ENCODE results near the gene SMG6. TPM values are rescaled to one million over a fixed set of nuclear protein-coding genes. Genes with fewer than 3 reads are reported as not detected.

The SMG6 gene
- total RNA-seq, 1 donor from 2014 or later = 36.7 TPM

DNA sequence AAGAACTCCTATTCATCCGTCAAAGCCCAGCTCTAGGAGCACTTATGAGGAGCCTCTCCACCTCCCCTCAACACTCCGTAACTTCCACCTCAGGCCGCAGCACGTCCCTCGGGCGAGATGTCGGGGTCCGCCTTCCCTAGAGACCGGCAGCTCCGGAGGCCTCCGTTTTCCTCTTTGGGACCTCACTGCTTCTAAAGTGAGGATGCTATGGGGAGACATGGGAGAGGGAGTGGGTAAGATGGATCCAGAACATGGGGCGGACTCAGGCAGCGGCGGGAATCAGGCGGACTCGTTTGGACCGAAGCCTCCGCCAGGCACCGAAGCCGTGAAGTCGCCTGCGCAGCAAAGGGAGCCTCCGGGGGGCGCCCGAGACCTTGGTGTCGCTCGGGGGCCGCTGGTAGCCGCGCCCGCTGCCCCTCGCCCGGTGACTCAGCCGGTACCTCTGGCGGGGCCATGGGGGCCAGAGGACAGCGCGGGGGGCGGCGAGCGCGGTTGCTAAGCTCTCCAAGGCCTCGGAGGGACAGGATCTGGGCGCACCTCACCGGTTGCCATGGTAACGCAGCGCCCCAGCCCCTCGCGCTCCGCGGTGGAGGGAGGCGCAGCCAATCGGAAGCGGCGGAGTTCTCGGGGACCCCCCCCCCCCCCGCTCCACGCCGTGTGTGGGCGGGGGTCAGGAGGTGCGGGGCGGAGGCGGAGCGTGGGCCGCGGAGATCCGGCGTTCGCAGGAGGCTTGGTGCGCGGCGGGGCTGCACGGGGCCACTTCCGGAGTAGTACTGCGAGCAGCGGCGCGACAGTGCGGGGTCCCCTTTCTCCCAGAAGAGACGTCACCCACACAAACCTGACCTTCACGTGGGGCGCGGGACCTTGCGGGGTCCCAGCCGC lies 250.0 kb downstream of the SMG6 start:
- TF ChIP-seq, protein P1, sequence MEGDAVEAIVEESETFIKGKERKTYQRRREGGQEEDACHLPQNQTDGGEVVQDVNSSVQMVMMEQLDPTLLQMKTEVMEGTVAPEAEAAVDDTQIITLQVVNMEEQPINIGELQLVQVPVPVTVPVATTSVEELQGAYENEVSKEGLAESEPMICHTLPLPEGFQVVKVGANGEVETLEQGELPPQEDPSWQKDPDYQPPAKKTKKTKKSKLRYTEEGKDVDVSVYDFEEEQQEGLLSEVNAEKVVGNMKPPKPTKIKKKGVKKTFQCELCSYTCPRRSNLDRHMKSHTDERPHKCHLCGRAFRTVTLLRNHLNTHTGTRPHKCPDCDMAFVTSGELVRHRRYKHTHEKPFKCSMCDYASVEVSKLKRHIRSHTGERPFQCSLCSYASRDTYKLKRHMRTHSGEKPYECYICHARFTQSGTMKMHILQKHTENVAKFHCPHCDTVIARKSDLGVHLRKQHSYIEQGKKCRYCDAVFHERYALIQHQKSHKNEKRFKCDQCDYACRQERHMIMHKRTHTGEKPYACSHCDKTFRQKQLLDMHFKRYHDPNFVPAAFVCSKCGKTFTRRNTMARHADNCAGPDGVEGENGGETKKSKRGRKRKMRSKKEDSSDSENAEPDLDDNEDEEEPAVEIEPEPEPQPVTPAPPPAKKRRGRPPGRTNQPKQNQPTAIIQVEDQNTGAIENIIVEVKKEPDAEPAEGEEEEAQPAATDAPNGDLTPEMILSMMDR (IDR thresholded peaks at IDR 0.05) = peak; percentile 84
- Mint-ChIP-seq H3K27ac (ENCODE audit: unreplicated experiment) (peak overlapping the region; percentile 56), H3K4me3 (ENCODE audit: unreplicated experiment) (peak overlapping the region; percentile 62), H3K27me3 (ENCODE audit: unreplicated experiment) (peaks cover 4% of the 10 kb centered on the region), H3K4me1 (ENCODE audit: unreplicated experiment) (peaks cover 25% of the 10 kb centered on the region), H3K36me3 (ENCODE audit: unreplicated experiment) (no peaks in the 10 kb centered on the region), H3K9me3 (ENCODE audit: unreplicated experiment) (no peaks in the 10 kb centered on the region)
- peak; percentile 91 for DNase-seq (ENCODE audit: extremely low spot score, unreplicated experiment)

DNA sequence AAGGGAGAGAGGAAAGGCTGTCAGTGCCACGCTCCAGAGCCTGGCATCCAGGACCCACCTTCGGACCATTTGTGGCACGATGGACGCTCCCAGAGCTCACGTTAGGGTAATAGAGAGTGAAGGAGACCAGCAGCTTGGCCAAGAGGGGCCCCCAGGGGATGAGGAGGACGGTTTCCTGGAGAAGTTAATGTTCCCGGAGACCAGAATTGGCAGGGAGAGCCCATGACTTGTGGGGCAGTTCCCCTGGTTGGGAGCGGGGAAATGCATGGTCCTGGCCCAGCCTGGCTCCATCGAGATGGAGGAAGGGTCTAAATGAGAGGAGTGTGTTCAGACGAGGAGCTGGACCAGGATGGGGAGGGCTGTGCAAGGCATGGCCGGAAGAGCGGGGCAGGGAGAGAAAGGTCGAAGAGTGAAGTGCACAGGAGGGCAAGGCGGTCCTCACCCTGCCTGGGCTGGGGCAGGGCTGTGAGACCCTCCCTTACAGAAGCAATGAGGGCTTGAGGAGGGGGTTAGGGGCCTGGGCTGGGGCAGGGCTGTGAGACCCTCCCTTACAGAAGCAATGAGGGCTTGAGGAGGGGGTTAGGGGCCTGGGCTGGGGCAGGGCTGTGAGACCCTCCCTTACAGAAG lies 251.5 kb downstream of the SMG6 start:
- Mint-ChIP-seq H3K9me3 (ENCODE audit: unreplicated experiment) (no peaks in the 10 kb centered on the region), H3K27ac (ENCODE audit: unreplicated experiment) (peak overlapping the region; percentile 25), H3K36me3 (ENCODE audit: unreplicated experiment) (no peaks in the 10 kb centered on the region), H3K4me1 (ENCODE audit: unreplicated experiment) (peaks cover 25% of the 10 kb centered on the region), H3K27me3 (ENCODE audit: unreplicated experiment) (peaks cover 4% of the 10 kb centered on the region), H3K4me3 (ENCODE audit: unreplicated experiment) (peak overlapping the region; percentile 26)
- DNase-seq (ENCODE audit: extremely low spot score, unreplicated experiment) = no peak
- TF ChIP-seq, protein P1 (IDR thresholded peaks at IDR 0.05) = no peak

DNA sequence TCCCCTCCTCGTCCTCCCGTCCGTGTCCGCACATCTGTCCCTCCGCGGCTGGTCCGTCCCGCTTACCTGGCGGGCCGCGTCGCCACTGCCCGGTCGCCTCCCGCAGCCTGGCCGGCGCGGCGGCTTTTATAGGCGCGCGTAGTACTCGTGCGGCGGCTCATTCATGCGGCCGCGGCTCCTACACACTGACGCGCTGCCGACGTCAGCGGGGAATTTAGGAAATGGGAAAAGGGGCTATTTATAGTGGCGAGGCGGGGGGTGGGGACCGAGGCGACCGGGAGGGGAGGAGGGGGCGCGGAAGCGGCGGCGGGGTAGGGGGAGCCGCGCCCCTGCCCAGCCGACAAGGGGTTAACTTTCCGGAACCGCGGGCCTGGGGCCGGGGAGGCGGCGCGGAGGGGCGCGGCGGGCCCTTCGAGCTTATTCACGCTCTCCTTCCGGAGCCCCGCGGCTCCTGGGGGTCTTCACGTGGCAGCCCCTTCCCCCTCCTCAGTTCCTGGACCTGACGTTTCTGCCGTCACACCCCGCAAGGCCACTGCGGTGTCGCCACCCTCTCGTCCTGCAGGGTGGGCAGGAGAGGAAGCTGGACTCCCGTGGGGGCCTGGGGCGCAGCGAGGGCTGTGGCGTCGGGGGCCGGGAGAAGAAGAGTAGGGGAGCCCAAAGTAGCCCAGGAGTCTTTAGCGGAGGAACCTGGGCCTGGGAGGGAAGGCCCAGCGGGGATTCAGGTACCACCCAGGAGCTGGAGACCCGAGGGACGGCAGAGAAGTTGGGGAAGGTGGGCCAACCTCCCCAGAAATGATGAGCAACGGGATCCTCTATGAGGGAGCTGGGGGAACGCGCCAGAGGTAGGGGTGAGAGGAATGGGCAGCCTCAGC lies 252.3 kb downstream of the SMG6 start:
- Mint-ChIP-seq H3K27ac (ENCODE audit: unreplicated experiment) (no peak overlapping the region), H3K4me3 (ENCODE audit: unreplicated experiment) (peak overlapping the region; percentile 26), H3K9me3 (ENCODE audit: unreplicated experiment) (no peaks in the 10 kb centered on the region), H3K4me1 (ENCODE audit: unreplicated experiment) (peaks cover 25% of the 10 kb centered on the region), H3K36me3 (ENCODE audit: unreplicated experiment) (no peaks in the 10 kb centered on the region), H3K27me3 (ENCODE audit: unreplicated experiment) (peaks cover 4% of the 10 kb centered on the region)
- DNase-seq (ENCODE audit: extremely low spot score, unreplicated experiment) = peak; percentile 81
- TF ChIP-seq, protein P1 (IDR thresholded peaks at IDR 0.05) = no peak

DNA sequence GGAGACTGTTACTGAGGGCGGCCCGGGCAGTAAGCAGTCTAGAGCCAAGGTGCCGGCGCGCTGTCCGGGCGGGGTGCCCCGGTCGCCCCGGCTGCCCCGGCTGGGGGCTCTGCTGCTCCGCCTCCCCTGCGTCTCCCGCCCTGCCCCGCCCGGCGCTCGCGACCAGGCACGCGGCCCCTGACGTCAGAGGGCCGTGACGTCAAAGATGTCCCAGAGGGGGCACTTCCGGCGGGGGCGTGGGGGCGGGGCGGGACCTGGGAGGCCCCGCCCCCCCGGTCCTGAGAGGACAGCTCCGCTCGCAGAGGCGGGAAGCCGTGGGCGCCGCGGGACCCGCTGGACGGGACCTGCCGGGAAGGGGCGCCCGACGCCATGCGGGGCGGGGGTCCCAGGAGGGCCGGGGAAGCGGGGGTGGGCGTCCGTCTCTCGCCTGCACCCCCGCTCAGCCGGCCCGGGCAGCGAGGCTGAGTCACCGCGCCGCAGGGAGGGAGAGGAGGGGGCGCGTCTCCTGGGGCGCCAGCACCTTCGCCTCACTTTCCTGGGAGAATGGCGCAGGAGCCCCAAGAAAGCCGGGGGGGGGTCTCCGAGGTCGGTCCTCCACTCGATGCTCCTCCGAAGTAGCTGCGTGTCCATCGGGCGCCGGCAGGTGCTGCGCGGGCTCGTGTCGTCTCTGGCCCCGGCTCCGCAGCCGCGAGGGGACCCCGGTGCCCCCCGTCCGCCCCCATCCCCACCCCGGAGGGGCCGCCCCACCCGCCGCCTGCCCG lies 253.1 kb downstream of the SMG6 start:
- no peaks in the 10 kb centered on the region for H3K9me3 Mint-ChIP-seq (ENCODE audit: unreplicated experiment)
- no peak overlapping the region for H3K4me3 Mint-ChIP-seq (ENCODE audit: unreplicated experiment)
- H3K4me1 Mint-ChIP-seq (ENCODE audit: unreplicated experiment) = peaks cover 25% of the 10 kb centered on the region
- H3K27ac Mint-ChIP-seq (ENCODE audit: unreplicated experiment) = no peak overlapping the region
- DNase-seq (ENCODE audit: extremely low spot score, unreplicated experiment) = peak; percentile 86
- TF ChIP-seq, protein P1 (IDR thresholded peaks at IDR 0.05) = no peak
- H3K36me3 Mint-ChIP-seq (ENCODE audit: unreplicated experiment) = no peaks in the 10 kb centered on the region
- H3K27me3 Mint-ChIP-seq (ENCODE audit: unreplicated experiment) = peaks cover 4% of the 10 kb centered on the region
